ENCODE measurements around the gene INTS7. TPM values are rescaled to one million over a fixed set of nuclear protein-coding genes. Genes with fewer than 3 reads are reported as not detected.
A peak's percentile ranks its signal among the peaks of the same experiment; 100 is the strongest.
"Not testable (repeated sequence)": the region's sequence is repeated elsewhere in the genome, so short reads cannot be mapped to it uniquely, and the experiment has no call there.

The INTS7 gene
- total RNA-seq, 2 donors from 2014 or later = 11.0 to 18.5 TPM

GRCh38 chr1:212037900-212038299 is 2.5 kb upstream of the INTS7 start:
- Histone ChIP-seq H3K9ac (ENCODE audit: low read depth in 2 of 2, low read length in 2 of 2) (no peak overlapping the region), H3K4me1 (peaks cover 6% of the 10 kb centered on the region), H3K27me3 (no peaks in the 10 kb centered on the region), H3K4me3 (no peak overlapping the region), H3K27ac (no peak overlapping the region), H3K36me3 (no peaks in the 10 kb centered on the region), H3K9me3 (no peaks in the 10 kb centered on the region)
- no peak for TF ChIP-seq CTCF (IDR thresholded peaks at IDR 0.05)
- intact Hi-C loops (cut with DNase I) = loop anchor here (10.0 kb wide), 1 partner anchor 213 kb away; no protein-coding TSS in a partner anchor
- DNase-seq = no peak

GRCh38 chr1:212035835-212036605 is 663 bp upstream of the INTS7 start:
- no peaks in the 10 kb centered on the region for H3K9me3 ChIP-seq
- H3K27me3 ChIP-seq = no peaks in the 10 kb centered on the region
- intact Hi-C loops (cut with DNase I) = loop anchor here (10.0 kb wide), 1 partner anchor 211 kb away; no protein-coding TSS in a partner anchor
- peak overlapping the region; percentile 38 to 52 for H3K9ac ChIP-seq (ENCODE audit: low read depth in 2 of 2, low read length in 2 of 2)
- H3K4me3 ChIP-seq = peak overlapping the region; percentile 66
- TF ChIP-seq CTCF (IDR thresholded peaks at IDR 0.05) = no peak
- no peak for DNase-seq
- no peak overlapping the region for H3K27ac ChIP-seq
- peaks cover 6% of the 10 kb centered on the region for H3K4me1 ChIP-seq
- H3K36me3 ChIP-seq = no peaks in the 10 kb centered on the region

GRCh38 chr1:212034516-212035122 is 738 bp downstream of the INTS7 start:
- TF ChIP-seq CTCF (IDR thresholded peaks at IDR 0.05) = no peak
- Histone ChIP-seq H3K9ac (ENCODE audit: low read depth in 2 of 2, low read length in 2 of 2) (peak overlapping the region; percentile 63 to 74), H3K4me1 (peaks cover 6% of the 10 kb centered on the region), H3K9me3 (no peaks in the 10 kb centered on the region), H3K36me3 (no peaks in the 10 kb centered on the region), H3K4me3 (peak overlapping the region; percentile 66), H3K27ac (peak overlapping the region; percentile 92), H3K27me3 (no peaks in the 10 kb centered on the region)
- no peak for DNase-seq
- intact Hi-C loops (cut with DNase I) = loop anchor here (10.0 kb wide), 1 partner anchor 210 kb away; no protein-coding TSS in a partner anchor

GRCh38 chr1:212030936-212031528 is 4.3 kb downstream of the INTS7 start:
- H3K27ac ChIP-seq = no peak overlapping the region
- H3K4me1 ChIP-seq = peaks cover 6% of the 10 kb centered on the region
- no peak for TF ChIP-seq CTCF (IDR thresholded peaks at IDR 0.05)
- no peaks in the 10 kb centered on the region for H3K27me3 ChIP-seq
- H3K9me3 ChIP-seq = no peaks in the 10 kb centered on the region
- no peaks in the 10 kb centered on the region for H3K36me3 ChIP-seq
- no peak overlapping the region for H3K9ac ChIP-seq (ENCODE audit: low read depth in 2 of 2, low read length in 2 of 2)
- no peak overlapping the region for H3K4me3 ChIP-seq
- intact Hi-C loops (cut with DNase I) = loop anchor here (10.0 kb wide), 1 partner anchor 206 kb away; no protein-coding TSS in a partner anchor
- no peak for DNase-seq

GRCh38 chr1:212027727-212028126 is 7.6 kb downstream of the INTS7 start:
- H3K4me3 ChIP-seq; H3K9me3 ChIP-seq; DNase-seq; intact Hi-C loops (cut with DNase I); H3K27ac ChIP-seq; H3K27me3 ChIP-seq; H3K4me1 ChIP-seq; H3K9ac ChIP-seq (ENCODE audit: low read depth in 2 of 2, low read length in 2 of 2); H3K36me3 ChIP-seq: not testable (repeated sequence)

Data from colonic mucosa (tissue), 4 donors.